ENCODE data around the gene SF3B4.

DNA sequence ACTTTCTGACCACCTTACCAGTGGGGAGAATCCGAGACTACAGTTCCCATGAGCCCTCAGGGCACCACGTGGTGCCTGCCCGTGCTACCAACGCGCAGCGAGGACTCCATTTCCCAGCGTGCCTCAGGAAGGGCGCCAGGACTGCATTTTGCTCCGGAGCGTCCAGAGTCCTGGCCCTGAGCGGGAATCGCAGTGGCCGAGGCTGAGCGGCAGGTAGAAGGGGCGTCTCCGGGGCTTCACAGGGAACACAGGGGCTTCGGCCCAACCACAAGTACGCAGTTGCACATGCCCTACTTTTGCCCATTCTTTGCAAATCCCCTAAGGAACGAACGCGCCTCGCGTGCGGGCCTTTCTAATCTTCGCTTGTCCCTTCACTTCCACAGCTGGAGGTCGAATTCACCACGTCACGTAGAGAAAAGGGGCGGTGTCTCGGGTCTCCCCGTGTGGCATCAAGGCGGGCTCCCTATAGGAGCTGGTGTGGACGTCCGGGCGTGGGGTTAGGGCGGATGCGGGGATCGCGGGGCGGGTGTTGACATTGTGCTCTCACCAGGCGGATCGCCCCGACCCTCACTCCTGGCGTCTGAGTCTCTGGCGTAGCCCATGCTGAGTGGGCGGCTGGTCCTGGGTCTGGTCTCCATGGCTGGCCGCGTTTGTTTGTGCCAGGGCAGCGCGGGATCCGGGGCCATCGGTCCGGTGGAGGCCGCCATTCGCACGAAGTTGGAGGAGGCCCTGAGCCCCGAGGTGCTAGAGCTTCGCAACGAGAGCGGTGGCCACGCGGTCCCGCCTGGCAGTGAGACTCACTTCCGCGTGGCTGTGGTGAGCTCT lies 27.9 kb downstream of the SF3B4 start, which contains the start of gene BOLA1:
- TF ChIP-seq, protein P1, sequence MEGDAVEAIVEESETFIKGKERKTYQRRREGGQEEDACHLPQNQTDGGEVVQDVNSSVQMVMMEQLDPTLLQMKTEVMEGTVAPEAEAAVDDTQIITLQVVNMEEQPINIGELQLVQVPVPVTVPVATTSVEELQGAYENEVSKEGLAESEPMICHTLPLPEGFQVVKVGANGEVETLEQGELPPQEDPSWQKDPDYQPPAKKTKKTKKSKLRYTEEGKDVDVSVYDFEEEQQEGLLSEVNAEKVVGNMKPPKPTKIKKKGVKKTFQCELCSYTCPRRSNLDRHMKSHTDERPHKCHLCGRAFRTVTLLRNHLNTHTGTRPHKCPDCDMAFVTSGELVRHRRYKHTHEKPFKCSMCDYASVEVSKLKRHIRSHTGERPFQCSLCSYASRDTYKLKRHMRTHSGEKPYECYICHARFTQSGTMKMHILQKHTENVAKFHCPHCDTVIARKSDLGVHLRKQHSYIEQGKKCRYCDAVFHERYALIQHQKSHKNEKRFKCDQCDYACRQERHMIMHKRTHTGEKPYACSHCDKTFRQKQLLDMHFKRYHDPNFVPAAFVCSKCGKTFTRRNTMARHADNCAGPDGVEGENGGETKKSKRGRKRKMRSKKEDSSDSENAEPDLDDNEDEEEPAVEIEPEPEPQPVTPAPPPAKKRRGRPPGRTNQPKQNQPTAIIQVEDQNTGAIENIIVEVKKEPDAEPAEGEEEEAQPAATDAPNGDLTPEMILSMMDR (IDR thresholded peaks at IDR 0.05), result peak in 1 of 6 experiments; percentile 10
- TF ChIP-seq EP300 (IDR thresholded peaks at IDR 0.05), result no peak
- peak; percentile 83 to 95 for TF ChIP-seq POLR2AphosphoS5 (IDR thresholded peaks at IDR 0.05)
- TF ChIP-seq POLR2A (IDR thresholded peaks at IDR 0.05), result peak in 3 of 4 donors; percentile 78 to 86 (median 84)

Data from upper lobe of left lung (tissue), 4 donors.